A549 treated with CpdA at 1 μM for 4 hours (cell line): ENCODE measurements around the gene GBP6. TPM values are rescaled to one million over a fixed set of nuclear protein-coding genes. Genes with fewer than 3 reads are reported as not detected.

Source experiments
- total RNA-seq: library from RNA; stranded (reverse); fragments of 200-300 nt; extraction: Qiagen RNA extraction; gene quantifications from 5 replicates; pipeline ENCODE4 v1.2.3, GENCODE V29; 2022; ENCODE audit warnings: low read depth

The GBP6 gene, protein sequence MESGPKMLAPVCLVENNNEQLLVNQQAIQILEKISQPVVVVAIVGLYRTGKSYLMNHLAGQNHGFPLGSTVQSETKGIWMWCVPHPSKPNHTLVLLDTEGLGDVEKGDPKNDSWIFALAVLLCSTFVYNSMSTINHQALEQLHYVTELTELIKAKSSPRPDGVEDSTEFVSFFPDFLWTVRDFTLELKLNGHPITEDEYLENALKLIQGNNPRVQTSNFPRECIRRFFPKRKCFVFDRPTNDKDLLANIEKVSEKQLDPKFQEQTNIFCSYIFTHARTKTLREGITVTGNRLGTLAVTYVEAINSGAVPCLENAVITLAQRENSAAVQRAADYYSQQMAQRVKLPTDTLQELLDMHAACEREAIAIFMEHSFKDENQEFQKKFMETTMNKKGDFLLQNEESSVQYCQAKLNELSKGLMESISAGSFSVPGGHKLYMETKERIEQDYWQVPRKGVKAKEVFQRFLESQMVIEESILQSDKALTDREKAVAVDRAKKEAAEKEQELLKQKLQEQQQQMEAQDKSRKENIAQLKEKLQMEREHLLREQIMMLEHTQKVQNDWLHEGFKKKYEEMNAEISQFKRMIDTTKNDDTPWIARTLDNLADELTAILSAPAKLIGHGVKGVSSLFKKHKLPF
- total RNA-seq: not detected in 5 replicates

DNA sequence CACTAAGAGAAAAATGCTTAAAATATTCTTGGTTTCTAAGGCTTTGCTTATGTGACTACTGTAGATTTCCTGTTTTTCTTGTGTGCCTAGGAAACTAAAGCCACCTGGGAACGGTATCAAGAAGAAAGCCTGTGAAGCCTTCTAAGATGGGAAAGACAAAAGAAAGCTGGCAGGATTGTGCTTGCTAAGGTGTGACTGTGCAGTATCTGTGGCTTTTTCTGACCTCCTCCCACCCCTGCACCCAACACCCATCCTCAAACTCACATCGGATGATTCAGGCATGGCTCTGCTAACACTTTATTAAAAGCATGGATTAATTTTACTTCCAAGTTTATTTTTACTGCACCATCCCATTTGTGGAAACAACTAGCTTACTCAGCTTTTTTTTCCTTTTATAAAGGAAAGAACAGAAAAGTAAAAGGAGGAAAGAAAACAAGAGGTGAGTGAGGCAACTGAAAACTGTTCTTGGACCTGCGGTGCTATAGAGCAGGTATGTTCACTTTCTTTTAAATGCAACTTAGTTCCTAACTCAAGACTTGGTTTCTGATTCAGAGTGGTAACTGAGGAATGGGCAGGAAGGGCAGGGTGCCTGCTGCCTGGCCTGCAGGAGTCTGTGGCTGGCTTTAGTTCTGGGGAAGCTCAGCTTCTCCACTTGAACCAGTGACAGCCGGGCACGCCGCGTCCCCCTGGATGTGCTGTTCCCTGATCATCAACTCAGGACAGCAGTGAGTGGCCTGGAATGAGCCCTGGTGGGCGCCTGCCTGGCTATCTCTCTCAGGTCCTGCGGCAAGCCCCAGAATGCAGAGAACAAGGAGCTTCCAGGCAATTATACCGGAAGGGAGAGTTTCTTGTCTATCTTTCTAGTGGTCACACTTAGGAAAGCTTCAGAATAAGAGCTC, at the start of gene GBP6:
Gene GBP6, plus strand, starts transcription at position 422 of the 899 bp plus-strand sequence. CDS start 4,493 bp downstream, outside the sequence.

Other genes starting within 250 kb of the GBP6 start
- 0.74 to 1.3 TPM (median 0.91 TPM) in 5 replicates for gene GBP2, start 237.9 kb upstream of the GBP6 start, total RNA-seq
- not detected in 5 replicates for gene GBP7, start 188.1 kb upstream of the GBP6 start, total RNA-seq
- 0.02 TPM in 1 of 5 replicates, not detected in the others for gene GBP4, start 165.1 kb upstream of the GBP6 start, total RNA-seq
- gene GBP5, start 91.2 kb upstream of the GBP6 start, total RNA-seq: 0.05 TPM in 2 of 5 replicates, not detected in the others
- 4.0 to 6.0 TPM (median 5.4 TPM) in 5 replicates for gene LRRC8B, start 160.8 kb downstream of the GBP6 start, total RNA-seq